Progenitor cell of endocrine pancreas (in vitro differentiated cells): Measurements from ENCODE around the gene LRP11. TPM values are rescaled to one million over a fixed set of nuclear protein-coding genes. Genes with fewer than 3 reads are reported as not detected.
"Not testable (repeated sequence)": the region's sequence is repeated elsewhere in the genome, so short reads cannot be mapped to it uniquely, and the experiment has no call there.

Experiments used
- DNase-seq: peaks from one replicate; pipeline ENCODE4 v3.0.0; 2021; ENCODE audit warnings: low spot score; ENCODE audit not compliant: unreplicated experiment
- H3K27ac Mint-ChIP-seq: 2 replicates; pipeline ENCODE4 v1.8.0; 2021; ENCODE audit warnings: mild to moderate bottlenecking, moderate library complexity, mixed read lengths
- H3K27me3 Mint-ChIP-seq: 2 replicates; pipeline ENCODE4 v1.8.0; 2021; ENCODE audit warnings: mixed read lengths
- H3K36me3 Mint-ChIP-seq: 2 replicates; pipeline ENCODE4 v1.8.0; 2022; ENCODE audit warnings: mixed read lengths; ENCODE audit not compliant: insufficient read depth
- H3K4me1 Mint-ChIP-seq: 2 replicates; pipeline ENCODE4 v1.8.0; 2021; ENCODE audit warnings: low read depth, mixed read lengths
- H3K4me3 Mint-ChIP-seq: 2 replicates; pipeline ENCODE4 v1.8.0; 2021; ENCODE audit warnings: low read depth, mild to moderate bottlenecking, moderate library complexity, mixed read lengths
- H3K9me3 Mint-ChIP-seq: 2 replicates; pipeline ENCODE4 v1.8.0; 2021; ENCODE audit warnings: low read depth, mixed read lengths
- CTCF ChIP-seq: fragments of 200-600 bp; sonication (generic); IDR thresholded peaks from one replicate; pipeline ENCODE4 v1.5.0; 2021; ENCODE audit warnings: antibody characterized with exemption, mild to moderate bottlenecking; ENCODE audit not compliant: unreplicated experiment
- long read RNA-seq: library from polyadenylated mRNA; unstranded; transcript quantifications from one replicate; pipeline ENCODE4 v2.0.0, GENCODE V29; 2020
- total RNA-seq: library from RNA; stranded (reverse); gene quantifications from 2 replicates; pipeline ENCODE4 v1.2.1, GENCODE V29; 2021

LRP11 gene
- 45.0 and 63.3 TPM in 2 replicates for total RNA-seq
- long read RNA-seq, partial matches to known transcripts: 16 of 22 reads
- long read RNA-seq, other reads (novel, unspliced or antisense): 5 of 22 reads

- Mint-ChIP-seq H3K4me1 (peaks cover 43% of the 10 kb centered on the region), H3K27me3 (peaks cover 24% of the 10 kb centered on the region), H3K27ac (peak within 1 kb of the TSS; percentile 95), H3K4me3 (peak within 1 kb of the TSS; percentile 78), H3K36me3 (peaks cover 3% of the 10 kb centered on the region), H3K9me3 (no peaks in the 10 kb centered on the region)
- TF ChIP-seq CTCF: no peak
- DNase-seq: peak; percentile 84
Observed at GRCh38 chr6:149863698-149864577, at the start of gene LRP11. Gene LRP11, minus strand, starts transcription at chr6:149864359. Its CDS starts 339 bp downstream, at chr6:149864020.

- H3K27me3 Mint-ChIP-seq: peaks cover 65% of the 10 kb centered on the region
- H3K4me3 Mint-ChIP-seq: no peak overlapping the region
- no peaks in the 10 kb centered on the region for H3K4me1 Mint-ChIP-seq
- H3K36me3 Mint-ChIP-seq: no peaks in the 10 kb centered on the region
- no peak for TF ChIP-seq CTCF
- H3K27ac Mint-ChIP-seq: no peak overlapping the region
- H3K9me3 Mint-ChIP-seq: peaks cover 3% of the 10 kb centered on the region
- no peak for DNase-seq
Observed at GRCh38 chr6:149913540-149914240, 49.5 kb upstream of the LRP11 start.

- no peak overlapping the region for H3K27ac Mint-ChIP-seq
- peaks cover 5% of the 10 kb centered on the region for H3K9me3 Mint-ChIP-seq
- DNase-seq: no peak
- no peaks in the 10 kb centered on the region for H3K4me1 Mint-ChIP-seq
- peaks cover under 1% of the 10 kb centered on the region for H3K36me3 Mint-ChIP-seq
- H3K27me3 Mint-ChIP-seq: peaks cover 59% of the 10 kb centered on the region
- TF ChIP-seq CTCF: no peak
- H3K4me3 Mint-ChIP-seq: no peak overlapping the region
Observed at GRCh38 chr6:149913085-149913484, 48.9 kb upstream of the LRP11 start.

GRCh38 chr6:149912680-149913079 is 48.5 kb upstream of the LRP11 start:
- H3K4me3 Mint-ChIP-seq, H3K9me3 Mint-ChIP-seq, H3K4me1 Mint-ChIP-seq, H3K27ac Mint-ChIP-seq, H3K36me3 Mint-ChIP-seq, DNase-seq: not testable (repeated sequence)
- H3K27me3 Mint-ChIP-seq: peaks cover 55% of the 10 kb centered on the region

- no peak for TF ChIP-seq CTCF
- H3K4me1 Mint-ChIP-seq: no peaks in the 10 kb centered on the region
- DNase-seq: no peak
- no peak overlapping the region for H3K27ac Mint-ChIP-seq
- peaks cover 47% of the 10 kb centered on the region for H3K27me3 Mint-ChIP-seq
- H3K4me3 Mint-ChIP-seq: no peak overlapping the region
- H3K9me3 Mint-ChIP-seq: peaks cover 9% of the 10 kb centered on the region
- H3K36me3 Mint-ChIP-seq: peaks cover 3% of the 10 kb centered on the region
Observed at GRCh38 chr6:149910721-149911151, 46.6 kb upstream of the LRP11 start.
